HUES64 (cell line): Measurements from ENCODE around the gene CHGA.

Experiments used
- H3K27ac ChIP-seq: 2 replicates; pipeline ENCODE4 v1.7.0; 2013; ENCODE audit warnings: low read depth, low read length, inconsistent platforms
- H3K27me3 ChIP-seq: 2 replicates; pipeline ENCODE4 v1.6.1; 2013; ENCODE audit warnings: mild to moderate bottlenecking, low read length; ENCODE audit not compliant: insufficient read depth
- H3K36me3 ChIP-seq: 2 replicates; pipeline ENCODE4 v1.6.1; 2013; ENCODE audit warnings: mild to moderate bottlenecking, low read length; ENCODE audit not compliant: insufficient read depth
- H3K4me1 ChIP-seq: 2 replicates; pipeline ENCODE4 v1.6.1; 2013; ENCODE audit warnings: mild to moderate bottlenecking, low read length, moderate library complexity; ENCODE audit not compliant: insufficient read depth
- H3K4me3 ChIP-seq: 2 replicates; pipeline ENCODE4 v1.5.1; 2013; ENCODE audit warnings: mild to moderate bottlenecking, low read length, moderate library complexity
- H3K9ac ChIP-seq: 2 replicates; pipeline ENCODE4 v1.6.1; 2013; ENCODE audit warnings: mild to moderate bottlenecking, low read depth, low read length
- H3K9me3 ChIP-seq: 2 replicates; pipeline ENCODE4 v1.6.1; 2013; ENCODE audit warnings: low read depth, low read length; ENCODE audit not compliant: insufficient read depth
- WGBS: fragments of 150-250, 120-280 bp; methylation state at CpG from one replicate; pipeline ENCODE4 v1.1.7; 2013; ENCODE audit warnings: missing lambda C conversion rate; 5-methylcytosine and 5-hydroxymethylcytosine counted together

Gene CHGA

GRCh38 chr14:92888896-92889295, 34.1 kb upstream of the CHGA start:
- Histone ChIP-seq H3K4me1 (no peaks in the 10 kb centered on the region), H3K27me3 (no peaks in the 10 kb centered on the region; the same call in 1 of the 2 replicates), H3K27ac (no peak overlapping the region), H3K9ac (no peak overlapping the region), H3K36me3 (no peaks in the 10 kb centered on the region), H3K9me3 (peaks cover 3% of the 10 kb centered on the region; the same call in 1 of the 2 replicates), H3K4me3 (no peak overlapping the region)

GRCh38 chr14:92890830-92891588, 31.9 kb upstream of the CHGA start:
- 70% methylated on average over 7 of the region's 7 CpGs for WGBS
- Histone ChIP-seq H3K36me3 (no peaks in the 10 kb centered on the region), H3K9me3 (peaks cover 3% of the 10 kb centered on the region; the same call in 1 of the 2 replicates), H3K27me3 (no peaks in the 10 kb centered on the region; the same call in 1 of the 2 replicates), H3K9ac (no peak overlapping the region), H3K4me1 (no peaks in the 10 kb centered on the region), H3K4me3 (no peak overlapping the region), H3K27ac (no peak overlapping the region)

DNA sequence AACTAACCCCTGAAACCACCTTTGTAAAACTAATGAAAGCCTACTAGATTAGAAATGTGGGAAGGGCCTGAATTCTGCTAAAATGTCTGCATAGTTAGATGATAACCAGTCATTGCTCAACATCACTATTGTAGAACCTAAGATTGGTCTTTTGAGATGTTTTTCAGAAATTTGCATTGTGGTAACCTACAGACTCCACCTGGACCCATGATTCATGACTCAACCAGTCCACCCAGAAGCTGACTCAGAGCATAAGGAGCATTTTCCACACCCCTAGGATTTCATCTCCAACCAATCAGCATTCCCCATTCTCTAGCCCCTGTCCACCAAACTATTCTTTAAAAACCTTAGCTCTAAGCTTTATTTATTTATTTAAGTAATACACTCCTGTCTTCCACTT, 30.4 kb upstream of the CHGA start:
- Histone ChIP-seq H3K27ac (no peak overlapping the region), H3K9me3 (peaks cover 3% of the 10 kb centered on the region; the same call in 1 of the 2 replicates), H3K4me1 (no peaks in the 10 kb centered on the region), H3K4me3 (no peak overlapping the region), H3K36me3 (no peaks in the 10 kb centered on the region), H3K27me3 (no peaks in the 10 kb centered on the region), H3K9ac (no peak overlapping the region)

GRCh38 chr14:92895352-92895878, 27.5 kb upstream of the CHGA start:
- H3K27me3 ChIP-seq: no peaks in the 10 kb centered on the region
- H3K36me3 ChIP-seq: no peaks in the 10 kb centered on the region
- peaks cover 3% of the 10 kb centered on the region; the same call in 1 of the 2 replicates for H3K9me3 ChIP-seq
- H3K4me3 ChIP-seq: no peak overlapping the region
- WGBS: 95% methylated on average over 4 of the region's 4 CpGs
- no peak overlapping the region for H3K9ac ChIP-seq
- H3K27ac ChIP-seq: no peak overlapping the region
- H3K4me1 ChIP-seq: no peaks in the 10 kb centered on the region

DNA sequence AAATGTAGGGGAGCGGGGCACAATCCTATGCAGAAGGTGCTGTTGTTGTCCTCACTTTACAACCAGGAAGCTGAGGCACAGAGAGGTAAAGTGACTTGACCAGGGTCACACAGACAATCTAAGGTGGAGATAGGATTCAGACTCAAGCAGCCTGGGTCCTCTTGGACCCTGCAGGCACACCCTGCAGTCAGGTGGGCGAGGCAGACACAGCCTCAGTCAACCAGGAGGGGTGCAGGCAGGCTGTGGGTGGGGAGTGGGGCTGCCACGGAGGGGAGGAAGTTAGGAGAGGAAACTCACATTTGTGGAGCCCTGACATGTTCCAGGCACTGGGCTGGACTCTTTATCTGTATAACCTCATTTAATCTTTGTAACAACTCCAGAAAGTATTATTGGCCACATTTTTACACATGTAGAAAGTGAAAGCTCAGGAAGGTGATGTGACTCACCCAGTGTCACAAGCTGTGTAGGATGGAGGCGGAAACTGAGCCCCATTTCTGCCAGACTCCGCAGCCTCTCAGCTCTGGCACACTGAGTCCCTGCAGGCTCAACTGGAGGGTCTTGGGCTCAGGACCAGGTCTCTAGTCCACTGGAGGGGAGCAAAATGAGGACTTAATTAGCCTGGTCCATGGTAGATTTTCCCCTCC, 24.9 kb upstream of the CHGA start:
- Histone ChIP-seq H3K4me1 (no peaks in the 10 kb centered on the region), H3K27ac (no peak overlapping the region), H3K27me3 (peaks cover 11% of the 10 kb centered on the region), H3K4me3 (no peak overlapping the region), H3K36me3 (no peaks in the 10 kb centered on the region), H3K9ac (no peak overlapping the region), H3K9me3 (no peaks in the 10 kb centered on the region; the same call in 1 of the 2 replicates)
- 83% methylated on average over 5 of the region's 5 CpGs for WGBS

DNA sequence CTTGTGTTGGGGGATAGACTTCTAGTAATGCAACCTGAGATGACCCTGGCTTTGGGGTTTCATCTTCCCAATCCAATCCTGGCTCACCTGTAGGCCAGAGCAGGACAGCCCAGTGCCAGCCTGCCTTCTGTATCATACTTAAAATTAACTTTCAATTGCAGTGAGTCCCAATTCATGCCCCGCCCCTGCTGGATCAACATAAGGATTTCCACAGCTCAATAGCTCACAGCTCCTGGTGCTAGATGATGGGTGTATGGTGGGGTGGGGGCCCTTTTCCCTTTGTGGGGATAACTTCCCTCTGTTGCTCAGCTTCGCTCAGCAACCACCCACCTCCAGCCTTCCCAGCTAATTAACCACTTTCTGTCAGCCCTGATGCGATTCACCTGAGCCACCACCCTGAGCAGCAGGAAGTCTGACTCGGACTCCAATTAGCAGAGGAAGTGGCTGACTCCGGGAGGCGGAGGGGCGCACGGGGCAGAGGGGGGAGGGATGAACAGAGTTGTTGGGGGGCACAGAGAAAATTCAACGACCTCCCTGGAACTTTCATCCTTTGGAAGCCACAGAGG, 24.3 kb upstream of the CHGA start:
- H3K36me3 ChIP-seq: no peaks in the 10 kb centered on the region
- WGBS: 54% methylated on average over 9 of the region's 9 CpGs
- H3K27ac ChIP-seq: no peak overlapping the region
- no peak overlapping the region for H3K9ac ChIP-seq
- H3K9me3 ChIP-seq: no peaks in the 10 kb centered on the region
- no peaks in the 10 kb centered on the region for H3K4me1 ChIP-seq
- peaks cover 14% of the 10 kb centered on the region for H3K27me3 ChIP-seq
- no peak overlapping the region for H3K4me3 ChIP-seq

- Histone ChIP-seq H3K9ac (no peak overlapping the region), H3K27ac (no peak overlapping the region), H3K4me3 (no peak overlapping the region), H3K27me3 (peaks cover 17% of the 10 kb centered on the region), H3K9me3 (no peaks in the 10 kb centered on the region), H3K36me3 (no peaks in the 10 kb centered on the region), H3K4me1 (no peaks in the 10 kb centered on the region)
- WGBS: 37% methylated on average over 2 of the region's 2 CpGs
These were observed 22.3 kb upstream of the CHGA start for GRCh38 chr14:92900660-92901059.

DNA sequence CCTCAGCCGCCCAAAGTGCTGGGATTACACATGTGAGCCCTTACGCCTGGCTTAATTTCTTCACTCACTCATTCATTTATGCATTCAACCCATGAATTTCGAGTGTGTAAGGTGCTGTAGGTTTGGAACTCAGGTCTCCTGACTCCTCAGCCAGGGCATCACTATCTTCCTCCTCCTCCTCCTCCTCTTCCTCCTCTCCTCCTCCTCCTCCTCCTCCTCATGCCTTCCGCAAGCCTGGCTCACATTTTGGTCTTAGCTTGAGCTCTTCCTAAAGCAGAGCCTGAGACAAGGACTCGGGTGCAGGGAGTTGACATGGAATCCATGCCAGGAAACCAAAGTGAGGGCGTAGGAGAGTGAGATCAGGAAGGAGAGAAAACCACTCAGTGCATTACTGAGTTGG, 20.8 kb upstream of the CHGA start:
- H3K27me3 ChIP-seq: peaks cover 17% of the 10 kb centered on the region
- H3K9ac ChIP-seq: no peak overlapping the region
- H3K9me3 ChIP-seq: no peaks in the 10 kb centered on the region
- no peak overlapping the region for H3K27ac ChIP-seq
- no peaks in the 10 kb centered on the region for H3K36me3 ChIP-seq
- 90% methylated on average over 4 of the region's 6 CpGs for WGBS
- no peak overlapping the region for H3K4me3 ChIP-seq
- no peaks in the 10 kb centered on the region for H3K4me1 ChIP-seq

DNA sequence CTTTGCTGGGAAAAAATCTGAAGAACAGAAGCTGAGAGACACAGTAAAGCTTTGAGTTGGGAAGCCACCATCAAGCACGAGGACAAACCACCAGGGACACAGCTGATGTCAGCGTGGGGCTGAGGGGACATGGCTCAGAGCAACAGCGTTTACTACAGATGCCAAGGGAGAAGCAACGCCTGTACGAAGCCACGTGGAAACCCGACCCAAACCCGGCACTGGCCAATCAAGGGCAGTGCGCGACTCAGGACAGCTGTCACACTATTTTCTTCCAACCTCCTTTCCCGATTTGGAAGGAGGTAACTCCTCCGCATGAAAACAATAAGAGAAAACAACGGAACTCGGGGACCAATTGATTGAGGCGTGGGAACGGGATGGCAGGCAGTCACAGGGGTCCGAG, 20.2 kb upstream of the CHGA start:
- H3K9me3 ChIP-seq: no peaks in the 10 kb centered on the region
- no peak overlapping the region for H3K9ac ChIP-seq
- H3K27me3 ChIP-seq: peaks cover 17% of the 10 kb centered on the region
- 49% methylated on average over 17 of the region's 17 CpGs for WGBS
- no peak overlapping the region for H3K4me3 ChIP-seq
- H3K4me1 ChIP-seq: no peaks in the 10 kb centered on the region
- no peaks in the 10 kb centered on the region for H3K36me3 ChIP-seq
- no peak overlapping the region for H3K27ac ChIP-seq

DNA sequence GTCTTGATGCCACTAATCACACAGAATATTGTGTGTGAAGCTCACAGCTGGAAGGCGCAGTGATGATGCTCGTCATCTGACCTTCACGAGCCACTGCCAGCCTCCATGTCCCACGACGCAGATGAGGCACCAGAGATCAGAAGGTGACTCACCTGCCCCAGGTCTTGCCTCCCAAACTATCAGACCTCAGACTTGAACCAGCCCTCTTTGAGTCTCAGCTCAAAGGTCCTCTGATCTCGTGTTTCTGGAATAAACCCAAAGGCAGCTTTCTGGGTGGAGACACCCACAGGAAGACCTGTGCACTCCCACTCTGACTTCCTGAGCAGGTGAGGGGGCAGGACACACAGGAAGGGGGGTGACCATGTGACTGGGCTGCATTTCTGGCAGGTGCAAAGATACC, 19.6 kb upstream of the CHGA start:
- no peaks in the 10 kb centered on the region for H3K4me1 ChIP-seq
- WGBS: 86% methylated on average over 6 of the region's 6 CpGs
- H3K9ac ChIP-seq: no peak overlapping the region
- H3K36me3 ChIP-seq: no peaks in the 10 kb centered on the region
- H3K27ac ChIP-seq: no peak overlapping the region
- H3K27me3 ChIP-seq: peaks cover 17% of the 10 kb centered on the region
- H3K9me3 ChIP-seq: no peaks in the 10 kb centered on the region
- no peak overlapping the region for H3K4me3 ChIP-seq

GRCh38 chr14:92905667-92906066, 17.3 kb upstream of the CHGA start:
- H3K9me3 ChIP-seq: no peaks in the 10 kb centered on the region
- no peak overlapping the region for H3K27ac ChIP-seq
- peaks cover 17% of the 10 kb centered on the region for H3K27me3 ChIP-seq
- WGBS: 90% methylated on average over 8 of the region's 8 CpGs
- no peak overlapping the region for H3K4me3 ChIP-seq
- no peak overlapping the region for H3K9ac ChIP-seq
- H3K36me3 ChIP-seq: no peaks in the 10 kb centered on the region
- H3K4me1 ChIP-seq: no peaks in the 10 kb centered on the region
